ENCODE measurements around the gene RPS3. TPM values are rescaled to one million over a fixed set of nuclear protein-coding genes. Genes with fewer than 3 reads are reported as not detected.

RPS3 gene
- total RNA-seq, 1 experiment from 2014 or later: 4,109 TPM

GRCh38 chr11:75400146-75400865, 988 bp downstream of the RPS3 start:
- Histone ChIP-seq H3K36me3 (ENCODE audit: control insufficient read depth in 1 of 2, insufficient read depth in 2 of 2, low read length in 2 of 2) (peaks cover 44 to 57% of the 10 kb centered on the region in 2 experiments), H3K9ac (ENCODE audit: low read length) (peak overlapping the region; percentile 94), H3K4me1 (ENCODE audit: control insufficient read depth in 1 of 2, insufficient read depth in 2 of 2, low read length in 2 of 2) (peaks cover 4 to 36% of the 10 kb centered on the region in 2 experiments; a peak in 3 of 4 replicates), H2AFZ (ENCODE audit: low read depth, low read length, poor library complexity, severe bottlenecking) (no peak overlapping the region), H3K27me3 (ENCODE audit: insufficient read depth, low read length) (no peaks in the 10 kb centered on the region), H3K4me3 (replicated peaks in 1 of 2; ENCODE audit: low read depth in 1 of 2, low read length in 2 of 2) (peak overlapping the region; percentile 100), H3K79me2 (ENCODE audit: insufficient read depth, low read length) (peaks cover 61% of the 10 kb centered on the region), H4K20me1 (ENCODE audit: insufficient read depth) (peaks cover 48% of the 10 kb centered on the region; the same call in 1 of the 2 replicates), H3K9me2 (ENCODE audit: insufficient read depth) (no peaks in the 10 kb centered on the region), H3K9me3 (ENCODE audit: control insufficient read depth in 1 of 2, insufficient read depth in 1 of 2, low read depth in 1 of 2, low read length in 2 of 2) (no peaks in the 10 kb centered on the region), H3K4me2 (ENCODE audit: low read length) (peak overlapping the region; percentile 96), H3K27ac (ENCODE audit: low read depth, low read length) (peak overlapping the region; percentile 95)
- ATAC-seq (peak; percentile 16; the same call in 1 of the 2 replicates), DNase-seq (ENCODE audit: low read depth, low spot score) (no peak)
- intact Hi-C loops (cut with micrococcal nuclease): no loop called here
- POLR2A ChIA-PET: interaction anchor here (0.8 to 1.7 kb wide), 3 partner anchors 12 to 74 kb away, joined by 3 to 5 read pairs (median 4); no protein-coding TSS in a partner anchor
- CTCF ChIA-PET: interaction anchor here (0.7 to 1.4 kb wide), 3 partner anchors 15 to 131 kb away, joined by 3 to 6 read pairs (median 4); no protein-coding TSS in a partner anchor
- TF ChIP-seq SRF (IDR thresholded peaks at IDR 0.05; ENCODE audit: low read depth) (0 out of 2 replicates have a peak, but pooled peaks have one; percentile 5), ELF1 (IDR thresholded peaks at IDR 0.05; ENCODE audit: borderline replicate concordance, low read depth) (no peak), POLR2AphosphoS5 (IDR thresholded peaks at IDR 0.05; ENCODE audit: low read depth, low read length) (peak; percentile 41; the same call in 1 of the 2 replicates)
- RAD21 ChIA-PET (ENCODE audit: low non-redundant PET in 1 of 2, low total read pairs in 2 of 2, uncharacterized antibody in 2 of 2, unreplicated experiment in 2 of 2): no interaction called here
- BruUV-seq (replicated peaks): no TSS peak

GRCh38 chr11:75402002-75402773, 2.9 kb downstream of the RPS3 start:
- intact Hi-C loops (cut with micrococcal nuclease): no loop called here
- Histone ChIP-seq H3K36me3 (ENCODE audit: control insufficient read depth in 1 of 2, insufficient read depth in 2 of 2, low read length in 2 of 2) (peaks cover 60 to 75% of the 10 kb centered on the region in 2 experiments), H3K9me2 (ENCODE audit: insufficient read depth) (no peaks in the 10 kb centered on the region), H3K27me3 (ENCODE audit: insufficient read depth, low read length) (no peaks in the 10 kb centered on the region), H3K4me1 (ENCODE audit: control insufficient read depth in 1 of 2, insufficient read depth in 2 of 2, low read length in 2 of 2) (peaks cover 4 to 36% of the 10 kb centered on the region in 2 experiments; a peak in 3 of 4 replicates), H3K4me2 (ENCODE audit: low read length) (peak overlapping the region; percentile 96), H3K9ac (ENCODE audit: low read length) (peak overlapping the region; percentile 94), H2AFZ (ENCODE audit: low read depth, low read length, poor library complexity, severe bottlenecking) (no peak overlapping the region), H4K20me1 (ENCODE audit: insufficient read depth) (peaks cover 67% of the 10 kb centered on the region), H3K9me3 (ENCODE audit: control insufficient read depth in 1 of 2, insufficient read depth in 1 of 2, low read depth in 1 of 2, low read length in 2 of 2) (no peaks in the 10 kb centered on the region), H3K79me2 (ENCODE audit: insufficient read depth, low read length) (peaks cover 80% of the 10 kb centered on the region), H3K4me3 (replicated peaks in 1 of 2; ENCODE audit: low read depth in 1 of 2, low read length in 2 of 2) (peak overlapping the region in 1 of 2 experiments; percentile 100; a peak in 2 of 4 replicates), H3K27ac (ENCODE audit: low read depth, low read length) (peak overlapping the region; percentile 18)
- TF ChIP-seq EGR1 (IDR thresholded peaks at IDR 0.05; ENCODE audit: low read depth) (no peak), CTCF (IDR thresholded peaks at IDR 0.05 in 2 of 3, conservative IDR thresholded peaks at IDR 0.05 in 1 of 3; ENCODE audit: borderline replicate concordance in 1 of 3, insufficient read depth in 1 of 3, low read depth in 2 of 3, low read length in 2 of 3) (peak in 1 of 3 experiments; percentile 15; a peak in 1 of 6 replicates)
- CTCF ChIA-PET: no interaction called here
- BruUV-seq (replicated peaks): no TSS peak
- DNase-seq (ENCODE audit: low read depth, low spot score): no peak
- no peak for ATAC-seq
- POLR2A ChIA-PET: no interaction called here
- RAD21 ChIA-PET (ENCODE audit: low non-redundant PET in 1 of 2, low total read pairs in 2 of 2, uncharacterized antibody in 2 of 2, unreplicated experiment in 2 of 2): no interaction called here
